Astrocyte of the cerebellum (primary cell): ENCODE data around the gene KANSL1.
"Not testable (repeated sequence)": the region's sequence is repeated elsewhere in the genome, so short reads cannot be mapped to it uniquely, and the experiment has no call there.

Source experiments
- DNase-seq: peaks from one replicate; pipeline ENCODE4 v3.0.0-alpha.2; 2011; ENCODE audit warnings: low read depth
- H3K4me3 ChIP-seq: 2 replicates; pipeline ENCODE4 v1.5.1; 2011; ENCODE audit warnings: mild to moderate bottlenecking, low read depth, low read length, moderate library complexity
- CTCF ChIP-seq: IDR thresholded peaks from 2 replicates; pipeline ENCODE4 v1.5.1; 2012; ENCODE audit warnings: low read length, low read depth, moderate library complexity, mild to moderate bottlenecking; ENCODE audit errors: missing control alignments
- in situ Hi-C: cut with HindIII; loops from 2 replicates; pipeline ENCODE4 v1.10.0; 2017; ENCODE audit warnings: low sequenced_read_pairs

The KANSL1 gene

DNA sequence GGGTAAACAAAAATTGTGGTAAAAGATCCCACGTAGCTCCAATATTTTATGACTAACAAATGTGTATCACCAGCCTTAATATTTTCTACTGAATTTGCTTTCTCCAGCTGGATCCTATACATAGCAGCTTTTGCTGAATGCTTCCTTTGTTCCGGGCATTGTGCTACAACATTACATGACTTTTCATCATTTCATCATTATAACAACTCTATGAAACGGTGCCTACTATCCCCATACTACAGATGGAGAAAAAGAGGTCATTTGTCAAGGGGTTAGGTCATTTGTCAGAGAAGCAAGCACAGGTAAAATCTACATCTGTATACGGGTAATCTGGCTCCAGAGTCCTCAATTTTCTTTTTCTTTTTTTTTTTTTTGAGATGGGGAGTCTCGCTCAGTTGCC, 74.3 kb downstream of the KANSL1 start:
- DNase-seq = no peak
- H3K4me3 ChIP-seq = no peak overlapping the region
- in situ Hi-C loops = no loop called here
- TF ChIP-seq CTCF = no peak

- no peak overlapping the region for H3K4me3 ChIP-seq
- in situ Hi-C loops = no loop called here
- no peak for DNase-seq
- TF ChIP-seq CTCF = no peak
Measured at GRCh38 chr17:46117850-46118696, 75.2 kb downstream of the KANSL1 start.

GRCh38 chr17:46117117-46117516, 76.1 kb downstream of the KANSL1 start:
- in situ Hi-C loops = no loop called here
- no peak for TF ChIP-seq CTCF
- no peak for DNase-seq
- H3K4me3 ChIP-seq = no peak overlapping the region

- no peak for TF ChIP-seq CTCF
- in situ Hi-C loops = no loop called here
Measured at GRCh38 chr17:46115699-46116098, 77.5 kb downstream of the KANSL1 start.

DNA sequence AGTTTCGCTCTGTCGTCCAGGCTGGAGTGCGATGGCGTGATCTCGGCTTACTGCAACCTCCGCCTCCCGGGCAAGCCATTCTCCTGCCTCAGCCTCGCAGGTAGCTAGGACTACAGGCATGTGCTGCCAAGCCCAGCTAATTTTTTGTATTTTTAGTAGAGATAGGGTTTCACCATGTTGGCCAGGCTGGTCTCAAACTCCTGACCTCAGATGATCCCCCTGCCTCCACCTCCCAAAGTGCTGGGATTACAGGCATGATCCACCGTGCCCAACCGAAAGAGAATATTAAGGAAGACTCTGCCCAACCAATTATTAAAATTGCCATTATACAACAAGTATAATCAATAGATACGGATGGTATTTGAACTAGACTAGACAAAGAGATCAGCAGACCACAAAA, 82.0 kb downstream of the KANSL1 start:
- H3K4me3 ChIP-seq, DNase-seq, in situ Hi-C loops: not testable (repeated sequence)

More at GRCh38 chr17:46115699-46116098, 77.5 kb downstream of the KANSL1 start:
- H3K4me3 ChIP-seq = no peak overlapping the region
- DNase-seq = no peak

GRCh38 chr17:46110219-46110618, 83.0 kb downstream of the KANSL1 start:
- H3K4me3 ChIP-seq = no peak overlapping the region
- no peak for DNase-seq
- TF ChIP-seq CTCF = no peak
- in situ Hi-C loops = no loop called here

DNA sequence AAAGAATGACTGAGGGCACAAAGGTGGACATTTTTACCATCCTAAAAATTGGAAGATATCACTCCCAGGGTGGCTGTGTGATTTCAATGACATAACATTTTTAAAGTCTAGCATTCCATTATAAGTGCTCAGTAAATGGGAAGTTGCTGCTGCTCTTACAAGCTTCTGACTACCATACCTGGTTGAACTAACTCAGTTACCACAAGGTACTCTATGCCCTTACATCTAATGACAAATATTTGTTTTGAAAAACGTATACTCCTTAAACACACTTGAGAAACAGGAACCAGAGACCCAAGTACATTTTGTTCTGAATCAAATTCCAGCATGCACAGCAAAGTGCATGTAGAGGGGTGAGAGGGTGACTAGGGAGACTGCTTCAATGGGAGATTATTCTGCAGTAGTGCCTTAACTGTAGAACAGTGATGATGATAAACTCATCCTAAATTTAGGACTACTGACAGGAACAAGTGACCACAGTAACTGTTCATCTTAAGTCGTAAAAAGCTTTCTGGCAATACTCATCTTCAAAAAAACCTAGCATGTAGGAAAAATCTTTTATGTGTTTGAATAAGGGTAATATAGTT, 83.5 kb downstream of the KANSL1 start:
- DNase-seq = no peak
- in situ Hi-C loops = no loop called here
- no peak for TF ChIP-seq CTCF
- H3K4me3 ChIP-seq = no peak overlapping the region
